Skin epidermis (tissue), 12 donors: ENCODE results near the gene PAK4.
A peak's percentile ranks its signal among the peaks of the same experiment; 100 is the strongest.

Experiments
- H3K27ac ChIP-seq, 21 experiments: fragments of 200-600 bp; sonication (generic) in 11 of 21; one replicate each; pipeline ENCODE4 v1.5.0; 2020; ENCODE audit warnings: mild to moderate bottlenecking in 3 of 21, inconsistent platforms in 2 of 21, moderate library complexity in 2 of 21
- H3K4me3 ChIP-seq, 7 experiments: fragments of 200-600 bp; sonication (generic) in 2 of 7; one replicate each; pipeline ENCODE4 v1.5.0; 2020; ENCODE audit warnings: inconsistent platforms in 2 of 7, mild to moderate bottlenecking in 2 of 7, moderate library complexity in 1 of 7

PAK4 gene

DNA sequence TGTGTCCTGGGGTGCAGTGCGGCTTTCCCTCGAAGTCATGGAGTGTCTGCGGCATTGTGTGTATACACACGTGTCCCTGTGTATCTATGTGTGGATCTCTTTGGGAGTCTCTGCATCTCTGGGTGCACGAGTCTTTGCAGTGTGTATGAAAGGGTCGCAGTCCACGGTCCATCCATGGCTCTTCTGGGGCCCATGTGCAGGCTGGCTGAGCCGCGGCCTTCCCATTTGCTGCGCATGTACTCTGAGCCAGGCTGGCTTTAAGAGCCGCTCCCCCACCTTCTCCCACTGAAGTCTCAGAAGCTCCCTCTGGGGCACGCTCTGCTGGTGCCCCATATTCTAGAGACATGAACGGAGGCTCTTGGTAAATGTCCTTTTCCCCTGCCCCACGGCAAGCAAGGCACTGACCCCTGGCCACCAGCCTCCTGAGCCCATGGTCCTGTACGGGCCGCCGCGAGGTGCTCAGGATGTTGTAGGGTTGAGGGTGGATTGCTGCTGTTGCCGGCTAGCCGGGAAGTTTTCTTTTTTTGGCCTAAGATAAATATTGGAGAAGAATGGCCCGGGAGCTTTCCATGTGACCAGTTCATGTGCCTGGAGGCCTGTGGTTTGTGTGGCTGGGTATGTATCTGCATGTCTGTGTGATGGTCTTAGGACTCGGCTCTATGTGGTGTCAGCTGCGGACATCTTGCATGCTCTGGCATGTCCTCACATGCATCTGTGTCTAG lies 31.9 kb downstream of the PAK4 start:
- peak overlapping the region in 1 of 7 experiments; percentile 25 for H3K4me3 ChIP-seq
- H3K27ac ChIP-seq: peak overlapping the region in 5 of 21 experiments; percentile 16 to 73 (median 54)

DNA sequence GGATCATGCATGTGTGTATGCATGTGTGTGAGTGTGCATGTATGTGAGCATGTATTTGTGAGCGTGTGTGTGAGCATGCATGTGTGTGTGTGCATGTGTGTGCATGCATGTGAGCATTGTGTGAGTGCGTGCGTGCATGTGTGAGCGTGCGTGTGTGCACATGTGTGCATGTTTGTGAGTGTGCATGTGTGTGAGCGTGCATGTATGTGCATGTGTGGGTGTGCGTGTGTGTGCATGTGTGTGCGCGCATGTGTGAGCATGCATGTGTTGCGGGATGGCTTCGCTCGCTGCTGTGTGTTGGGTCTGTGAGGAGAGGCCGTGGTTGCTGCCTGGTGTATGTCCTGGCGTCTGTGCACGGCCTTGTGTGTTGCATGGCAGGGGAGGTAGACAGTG lies 32.4 kb downstream of the PAK4 start:
- Histone ChIP-seq H3K27ac (peak overlapping the region in 1 of 21 experiments; percentile 13), H3K4me3 (no peak overlapping the region)

DNA sequence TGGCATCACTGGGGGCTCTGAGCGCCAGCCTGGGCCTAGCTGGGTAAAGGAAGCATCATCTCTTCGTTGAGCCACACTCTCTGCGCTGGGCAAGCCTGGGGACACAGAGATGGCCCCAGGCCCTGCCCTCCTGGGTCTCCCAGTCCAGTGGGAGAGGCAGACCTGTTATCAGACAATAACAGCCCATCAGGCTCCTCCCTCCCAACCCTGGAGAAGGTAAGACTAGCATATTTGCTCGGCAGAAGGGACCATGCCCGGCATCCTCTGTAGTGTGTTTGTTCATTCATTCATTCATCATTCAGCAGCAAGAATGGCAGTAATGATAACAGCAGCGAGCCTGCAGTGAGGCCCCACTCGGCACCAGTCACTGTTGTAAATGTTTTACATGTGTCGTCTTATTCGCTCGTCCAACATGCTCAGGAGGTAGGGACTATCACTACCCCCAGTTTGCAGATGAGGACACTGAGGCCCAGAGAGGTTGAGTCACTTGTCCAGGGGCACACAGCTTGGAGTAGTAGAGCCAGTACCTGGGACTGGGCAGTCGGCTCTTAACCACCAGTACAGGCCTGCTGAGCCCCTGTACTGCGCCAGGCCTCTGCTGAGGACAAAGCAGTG lies 33.2 kb downstream of the PAK4 start:
- H3K4me3 ChIP-seq: no peak overlapping the region
- H3K27ac ChIP-seq: peak overlapping the region in 1 of 21 experiments; percentile 13

DNA sequence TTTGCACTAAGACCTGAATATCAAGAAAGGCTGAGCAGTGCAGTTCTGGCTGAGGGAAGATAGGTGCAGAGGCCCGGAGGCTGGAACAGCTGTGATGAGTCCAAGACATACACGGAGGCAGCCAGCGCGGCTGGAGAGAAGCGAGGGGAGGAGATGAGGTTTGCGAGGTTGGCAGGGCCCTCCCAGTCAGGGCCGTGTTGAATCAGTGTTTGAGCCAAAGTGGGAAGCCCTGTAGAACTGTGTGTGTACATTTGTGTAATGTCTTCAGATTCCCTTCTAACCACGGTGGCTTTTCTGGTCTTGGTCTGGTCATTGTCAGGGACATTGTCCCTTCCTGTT lies 34.9 kb downstream of the PAK4 start:
- Histone ChIP-seq H3K27ac (peak overlapping the region in 19 of 21 experiments; percentile 17 to 84 (median 70)), H3K4me3 (no peak overlapping the region)

GRCh38 chr19:39160889-39161672 lies 35.5 kb downstream of the PAK4 start:
- peak overlapping the region in 19 of 21 experiments; percentile 17 to 84 (median 70) for H3K27ac ChIP-seq

DNA sequence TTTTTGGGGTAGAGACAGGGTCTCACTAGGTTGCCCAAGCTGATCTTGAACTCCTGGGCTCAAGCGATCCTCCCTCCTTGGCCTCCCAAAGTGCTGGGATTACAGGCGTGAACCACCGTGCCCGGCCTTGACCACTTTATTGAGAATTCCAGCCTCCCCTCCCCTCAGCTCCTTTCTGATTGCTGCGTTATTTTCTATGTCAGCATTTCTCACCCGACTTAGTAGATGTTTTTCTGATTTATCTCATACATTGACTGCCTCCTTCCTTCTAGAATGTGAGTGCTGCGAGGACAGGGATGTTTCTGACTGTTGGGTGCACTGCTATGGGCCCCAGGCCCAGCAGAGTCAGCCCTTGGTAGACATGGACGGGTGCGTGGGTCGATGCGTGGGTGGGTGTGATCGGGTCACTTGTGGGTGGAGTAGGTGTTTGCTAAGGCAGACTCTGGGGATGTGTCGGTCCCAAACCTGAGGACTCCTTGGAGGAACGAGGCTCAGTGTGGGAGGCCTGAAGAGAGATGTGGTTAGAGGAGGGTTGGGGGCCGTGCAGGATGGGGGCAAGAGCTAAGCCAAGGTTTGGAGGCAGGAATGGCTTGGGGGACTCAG lies 37.0 kb downstream of the PAK4 start:
- H3K27ac ChIP-seq: peak overlapping the region in 1 of 21 experiments; percentile 16
- no peak overlapping the region for H3K4me3 ChIP-seq

More at GRCh38 chr19:39160889-39161672, 35.5 kb downstream of the PAK4 start:
- H3K4me3 ChIP-seq: no peak overlapping the region

DNA sequence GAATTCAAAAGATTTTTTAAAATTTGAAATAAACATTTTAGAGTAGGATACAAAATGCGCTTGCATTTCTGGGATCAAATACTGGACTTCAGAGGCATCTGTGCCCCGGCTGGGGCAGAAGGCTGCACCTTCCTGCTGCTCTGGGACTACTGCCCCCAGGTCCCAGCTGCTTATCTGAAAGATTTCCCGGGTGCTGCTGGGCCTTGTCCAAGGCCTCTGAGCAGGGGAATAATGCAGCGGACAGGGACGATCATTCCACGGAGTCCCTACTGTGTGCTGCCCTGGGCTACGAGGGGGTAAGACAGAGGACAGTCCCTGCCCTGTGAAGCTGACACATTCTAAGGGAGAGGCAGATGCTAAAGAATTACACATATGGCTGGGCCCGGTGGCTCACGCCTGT lies 38.0 kb downstream of the PAK4 start:
- Histone ChIP-seq H3K4me3 (no peak overlapping the region), H3K27ac (no peak overlapping the region)

- Histone ChIP-seq H3K27ac (no peak overlapping the region), H3K4me3 (no peak overlapping the region)
Measured at GRCh38 chr19:39164289-39164688, 38.7 kb downstream of the PAK4 start.

DNA sequence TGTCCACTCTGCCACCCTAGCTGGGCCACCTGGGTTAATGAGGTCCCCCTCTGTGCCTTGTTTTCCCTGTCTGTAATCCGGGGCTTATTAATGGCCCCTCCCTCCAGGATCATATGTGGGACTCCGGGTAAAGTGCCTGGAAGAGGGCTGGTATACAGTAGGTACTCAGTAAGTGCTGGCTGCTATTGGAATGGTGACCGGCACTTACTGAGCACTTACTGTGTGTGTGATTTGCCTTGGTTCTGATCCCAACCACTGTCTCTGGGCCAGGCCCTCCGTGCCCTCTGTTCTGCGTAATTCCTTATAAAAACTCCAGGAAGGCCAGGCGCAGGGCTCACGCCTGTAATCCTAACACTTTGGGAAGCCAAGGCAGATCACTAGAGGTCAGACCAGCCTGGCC lies 40.3 kb downstream of the PAK4 start:
- Histone ChIP-seq H3K4me3 (no peak overlapping the region), H3K27ac (peak overlapping the region in 1 of 21 experiments; percentile 3)

GRCh38 chr19:39166571-39167391 lies 41.2 kb downstream of the PAK4 start:
- H3K27ac ChIP-seq: peak overlapping the region in 19 of 21 experiments; percentile 8 to 77 (median 63)
- H3K4me3 ChIP-seq: no peak overlapping the region

- no peak overlapping the region for H3K4me3 ChIP-seq
- peak overlapping the region in 18 of 21 experiments; percentile 8 to 77 (median 65) for H3K27ac ChIP-seq
Measured at GRCh38 chr19:39167461-39168257, 42.1 kb downstream of the PAK4 start.

GRCh38 chr19:39168258-39169142 lies 42.9 kb downstream of the PAK4 start:
- H3K4me3 ChIP-seq: no peak overlapping the region
- H3K27ac ChIP-seq: peak overlapping the region in 7 of 21 experiments; percentile 67 to 77 (median 76)

DNA sequence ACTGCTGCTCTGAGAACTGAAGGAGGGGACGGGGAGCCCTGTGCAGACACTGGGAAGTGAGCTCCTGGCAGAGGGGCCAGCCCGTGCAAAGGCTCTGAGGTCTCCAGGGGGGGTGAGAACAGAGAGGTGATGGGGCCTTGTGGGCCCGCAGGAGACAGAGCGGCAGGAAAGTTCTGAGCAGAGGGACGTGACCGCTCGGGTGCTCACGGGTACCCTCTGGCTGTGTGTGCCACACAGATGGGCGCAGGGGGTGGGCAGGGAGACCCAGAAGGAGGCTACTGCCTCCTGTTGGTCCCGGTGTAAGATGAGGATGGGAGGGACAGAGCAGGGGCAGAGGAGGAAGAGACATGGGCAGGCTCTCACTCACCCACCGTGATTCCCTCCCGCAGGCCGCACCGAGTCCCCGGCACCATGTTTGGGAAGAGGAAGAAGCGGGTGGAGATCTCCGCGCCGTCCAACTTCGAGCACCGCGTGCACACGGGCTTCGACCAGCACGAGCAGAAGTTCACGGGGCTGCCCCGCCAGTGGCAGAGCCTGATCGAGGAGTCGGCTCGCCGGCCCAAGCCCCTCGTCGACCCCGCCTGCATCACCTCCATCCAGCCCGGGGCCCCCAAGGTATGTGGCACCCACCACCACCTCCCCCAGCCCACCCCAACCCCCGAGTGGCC lies 43.7 kb downstream of the PAK4 start:
- Histone ChIP-seq H3K4me3 (no peak overlapping the region), H3K27ac (no peak overlapping the region)

GRCh38 chr19:39170386-39171231 lies 45.0 kb downstream of the PAK4 start:
- Histone ChIP-seq H3K4me3 (no peak overlapping the region), H3K27ac (peak overlapping the region in 5 of 21 experiments; percentile 16 to 35 (median 21))

DNA sequence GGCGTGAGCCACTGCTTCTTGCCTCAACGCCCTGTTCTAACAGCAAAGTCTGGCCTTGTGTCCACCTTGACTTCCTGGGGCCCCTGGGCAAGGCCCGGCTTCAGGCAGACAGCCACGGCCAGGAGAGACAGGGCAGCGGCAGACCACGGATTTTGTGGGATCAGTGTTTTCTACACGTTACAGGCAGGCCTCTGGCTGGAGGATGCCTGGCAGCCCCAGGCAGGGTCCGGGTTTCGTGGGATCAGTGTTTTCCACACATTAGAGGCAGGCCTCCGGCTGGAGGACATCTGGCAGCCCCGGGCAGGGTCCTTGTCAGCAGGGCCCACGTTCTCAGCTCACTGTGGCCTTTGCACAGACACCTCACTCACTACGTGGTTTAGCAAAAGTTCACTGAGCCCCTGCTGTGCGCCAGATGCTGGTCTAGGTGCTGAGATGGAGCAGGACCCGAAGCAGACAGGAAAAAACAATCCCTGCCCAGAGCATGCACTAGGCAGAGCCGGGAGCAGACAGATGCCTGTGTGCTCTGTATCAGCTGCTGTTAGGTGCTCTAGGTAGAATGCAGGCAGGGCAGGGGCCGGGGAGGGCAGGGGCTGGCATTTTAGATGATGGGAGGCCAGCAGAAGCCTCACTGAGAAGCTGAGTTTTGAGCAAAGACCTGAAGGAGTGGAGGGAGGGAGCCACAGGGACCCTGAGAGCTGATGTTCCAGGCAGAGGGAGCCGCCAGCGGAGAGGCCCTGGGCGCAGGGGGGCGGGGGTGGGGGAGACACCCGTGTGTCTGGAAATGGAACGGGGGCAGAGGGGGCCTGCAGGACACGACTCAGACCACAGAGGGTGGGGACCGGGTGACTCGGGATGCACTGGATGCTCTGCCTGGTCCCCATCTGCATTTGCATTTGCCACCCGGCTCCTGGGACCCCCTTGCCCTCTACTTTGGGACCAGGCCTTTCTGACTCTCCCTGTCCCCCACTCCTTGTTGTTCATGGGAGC lies 46.2 kb downstream of the PAK4 start:
- H3K4me3 ChIP-seq: no peak overlapping the region
- H3K27ac ChIP-seq: peak overlapping the region in 1 of 21 experiments; percentile 3
